PFSK-1 (cell line): Measurements from ENCODE around the gene CLVS2.

Experiments
- FOXP2 ChIP-seq: optimal IDR thresholded peaks from 2 replicates; pipeline ENCODE3; 2011; ENCODE audit warnings: borderline replicate concordance, control low read depth, inconsistent platforms; ENCODE audit not compliant: insufficient read depth; ENCODE audit errors: extremely low read length, extremely low read depth
- POLR2AphosphoS5 ChIP-seq: IDR thresholded peaks from 2 replicates; pipeline ENCODE4 v1.6.1; 2012; ENCODE audit warnings: low read depth, mild to moderate bottlenecking, control low read depth, low read length, moderate library complexity
- REST ChIP-seq, 2 experiments: IDR thresholded peaks; 2 replicates each; pipeline versions ENCODE4 v1.6.1 to v1.8.0; 2011 to 2012; ENCODE audit warnings: low read depth in 2 of 2, low read length in 2 of 2, control low read depth in 1 of 2, inconsistent platforms in 1 of 2, mild to moderate bottlenecking in 1 of 2, moderate library complexity in 1 of 2; ENCODE audit not compliant: insufficient read depth in 1 of 2
- SIN3A ChIP-seq: IDR thresholded peaks from 2 replicates; pipeline ENCODE4 v1.6.1; 2012; ENCODE audit warnings: mild to moderate bottlenecking, low read length, moderate library complexity, borderline replicate concordance; ENCODE audit not compliant: insufficient read depth
- TAF1 ChIP-seq: IDR thresholded peaks from 2 replicates; pipeline ENCODE4 v1.6.1; 2012; ENCODE audit warnings: low read length, control low read depth, borderline replicate concordance; ENCODE audit not compliant: insufficient read depth

- TF ChIP-seq REST (IDR thresholded peaks at IDR 0.05; ENCODE audit: insufficient read depth in 1 of 2, low read depth in 2 of 2, low read length in 2 of 2) (no peak), SIN3A (no peak), POLR2AphosphoS5 (no peak), TAF1 (no peak), FOXP2 (no peak)
Measured at GRCh38 chr6:123024976-123025375, 28.9 kb downstream of the CLVS2 start.
